Activated gamma-delta T cell treated with anti-CD3 and anti-CD28 coated beads, Interleukin-2, amount 50 U/mL, for 16 hours (primary cell): ENCODE results near the gene FAM81B.

Experiments
- DNase-seq: peaks from one replicate; pipeline ENCODE4 v3.0.0-alpha.2; 2020; ENCODE audit warnings: low read depth

FAM81B gene

GRCh38 chr5:95484421-95484820 is 93.3 kb downstream of the FAM81B start:
- DNase-seq, result no peak

GRCh38 chr5:95486191-95486590 is 95.0 kb downstream of the FAM81B start:
- DNase-seq, result no peak

DNA sequence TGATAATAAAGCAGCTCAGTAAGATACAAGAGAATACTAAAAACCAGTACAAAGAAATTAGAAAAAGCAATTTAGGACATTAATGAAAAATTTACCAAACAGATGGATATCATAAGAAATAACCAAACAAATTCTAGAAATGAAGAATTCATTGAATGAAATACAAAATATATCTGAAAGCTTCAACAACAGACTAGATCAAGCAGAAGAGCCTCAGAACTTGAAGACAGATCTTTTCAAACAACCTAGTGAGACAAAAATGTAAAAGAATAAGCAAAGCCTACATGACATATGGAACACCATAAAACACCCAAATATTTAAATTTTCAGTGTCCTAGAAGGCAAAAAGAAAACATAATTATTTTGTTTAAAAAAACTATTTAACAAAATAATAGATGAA is 96.7 kb downstream of the FAM81B start:
- DNase-seq, result no peak
